B cell (primary cell): ENCODE data around the gene TSPAN5. TPM values are rescaled to one million over a fixed set of nuclear protein-coding genes. Genes with fewer than 3 reads are reported as not detected.

Experiments
- ATAC-seq: fragments of 200-7000 bp; cut with Tn5 transposase; one replicate; pipeline ENCODE4 v1.10.0; 2021; ENCODE audit warnings: low read depth, mild to moderate bottlenecking, moderate number of reproducible peaks, moderate library complexity
- CTCF ChIA-PET: fragments of 350-600 bp; sonication (Branson Sonifier 250); formaldehyde crosslinking; loops from one replicate; lab custom pipeline; 2021; ENCODE audit warnings: antibody characterized with exemption, inconsistent platforms; lab: Charles Lee
- POLR2A ChIA-PET: fragments of 350-600 bp; sonication (Branson Sonifier 250); formaldehyde crosslinking; loops from one replicate; lab custom pipeline; 2021; ENCODE audit warnings: antibody characterized with exemption; lab: Charles Lee
- DNase-seq: peaks from one replicate; pipeline ENCODE4 v3.0.0; 2013
- H2AFZ ChIP-seq: 2 replicates; pipeline ENCODE4 v1.6.1; 2012; ENCODE audit warnings: mild to moderate bottlenecking, low read depth, low read length; ENCODE audit not compliant: insufficient read depth, poor library complexity, severe bottlenecking
- H3K27ac ChIP-seq, 2 donors: 1 replicate in 1 of 2; 2 replicates in 1 of 2; pipeline ENCODE4 v1.5.1; 2012 to 2013; ENCODE audit warnings: low read length in 2 of 2, mild to moderate bottlenecking in 2 of 2, moderate library complexity in 1 of 2
- H3K27me3 ChIP-seq, 4 experiments: fragments of 200-600 bp in 1 of 4; sonication (generic) in 1 of 4; replicated peaks in 1 of 4; 1 replicate in 2 of 4; 2 replicates in 2 of 4; pipeline versions ENCODE4 v1.6.1 to v1.7.0; 2013 to 2016; ENCODE audit warnings: low read length in 3 of 4, mild to moderate bottlenecking in 2 of 4, mixed read lengths in 1 of 4, moderate library complexity in 1 of 4; ENCODE audit not compliant: insufficient read depth in 4 of 4, control insufficient read depth in 3 of 4; ENCODE audit errors: control extremely low read depth in 1 of 4
- H3K36me3 ChIP-seq, 2 experiments: replicated peaks in 1 of 2; 1 replicate in 1 of 2; 2 replicates in 1 of 2; pipeline versions ENCODE4 v1.6.1 to v1.7.1; 2013; ENCODE audit warnings: low read length in 1 of 2; ENCODE audit not compliant: insufficient read depth in 2 of 2, control insufficient read depth in 1 of 2; ENCODE audit errors: control extremely low read depth in 1 of 2, extremely low read depth in 1 of 2
- H3K4me1 ChIP-seq, 2 donors: fragments of 200-600 bp in 1 of 2; sonication (generic) in 1 of 2; 1 replicate in 1 of 2; 2 replicates in 1 of 2; pipeline versions ENCODE4 v1.5.1 to v1.6.1; 2013 to 2017; ENCODE audit warnings: low read length in 2 of 2; ENCODE audit not compliant: control insufficient read depth in 2 of 2, insufficient read depth in 2 of 2
- H3K4me2 ChIP-seq: replicated peaks from 2 replicates; pipeline ENCODE3; 2012; ENCODE audit warnings: mild to moderate bottlenecking, low read depth, low read length; ENCODE audit not compliant: poor library complexity, severe bottlenecking
- H3K4me3 ChIP-seq, 5 experiments: fragments of 200-600 bp in 1 of 5; sonication (generic) in 1 of 5; 1 replicate in 3 of 5; 2 replicates in 2 of 5; pipeline versions ENCODE4 v1.5.1 to v1.7.0; 2011 to 2016; ENCODE audit warnings: low read length in 4 of 5, mild to moderate bottlenecking in 4 of 5, low read depth in 2 of 5, control low read depth in 1 of 5, moderate library complexity in 1 of 5; ENCODE audit not compliant: insufficient read depth in 1 of 5; ENCODE audit errors: control extremely low read depth in 1 of 5, extremely low read depth in 1 of 5
- H3K79me2 ChIP-seq: fragments of 200-600 bp; sonication (generic); one replicate; pipeline ENCODE4 v1.6.0; 2016; ENCODE audit warnings: low read length; ENCODE audit not compliant: control insufficient read depth, insufficient read depth
- H3K9ac ChIP-seq: fragments of 200-600 bp; sonication (generic); 2 replicates; pipeline ENCODE4 v1.6.1; 2017; ENCODE audit warnings: mild to moderate bottlenecking, low read length, moderate library complexity
- H3K9me3 ChIP-seq, 3 donors: one replicate each; pipeline versions ENCODE4 v1.6.1 to v1.7.1; 2013; ENCODE audit warnings: low read length in 2 of 3; ENCODE audit not compliant: control insufficient read depth in 2 of 3, insufficient read depth in 1 of 3; ENCODE audit errors: control extremely low read depth in 1 of 3
- H4K20me1 ChIP-seq: 2 replicates; pipeline ENCODE4 v1.6.0; 2012; ENCODE audit warnings: mild to moderate bottlenecking, low read length; ENCODE audit not compliant: insufficient read depth, control insufficient read depth, poor library complexity, severe bottlenecking
- H3K27ac Mint-ChIP-seq: one replicate; pipeline ENCODE4 v1.8.0; 2021; ENCODE audit warnings: mixed read lengths
- H3K27me3 Mint-ChIP-seq: one replicate; pipeline ENCODE4 v1.8.0; 2021; ENCODE audit warnings: mixed read lengths
- H3K4me1 Mint-ChIP-seq: one replicate; pipeline ENCODE4 v1.8.0; 2021; ENCODE audit warnings: mixed read lengths
- H3K4me3 Mint-ChIP-seq: one replicate; pipeline ENCODE4 v1.8.0; 2021; ENCODE audit warnings: mixed read lengths
- H3K9me3 Mint-ChIP-seq: one replicate; pipeline ENCODE4 v1.8.0; 2022; ENCODE audit warnings: mixed read lengths; ENCODE audit not compliant: insufficient read depth
- EZH2 ChIP-seq: IDR thresholded peaks from 2 replicates; pipeline ENCODE4 v1.6.1; 2012; ENCODE audit warnings: borderline replicate concordance, low read depth, mild to moderate bottlenecking, moderate library complexity, low read length; ENCODE audit not compliant: insufficient read depth, poor library complexity, severe bottlenecking
- WGBS: methylation state at CpG from one replicate; pipeline ENCODE4 v1.1.5; 2013; ENCODE audit warnings: missing lambda C conversion rate; ENCODE audit not compliant: insufficient coverage; 5-methylcytosine and 5-hydroxymethylcytosine counted together
- intact Hi-C: fragments of 100-400 bp; cut with micrococcal nuclease; formaldehyde crosslinking; loops from one replicate; pipeline ENCODE4 v1.10.0; 2022
- polyA plus RNA-seq: library from polyadenylated mRNA; depleted of rRNA; stranded (reverse); fragments of >200 nt; gene quantifications from 2 replicates; pipeline ENCODE4 v1.2.3, GENCODE V29; 2012
- total RNA-seq, 2 donors: library from RNA; stranded (reverse); fragments of 120-200 nt in 1 of 2; gene quantifications; 1 replicate in 1 of 2; 2 replicates in 1 of 2; pipeline versions ENCODE4 v1.2.3 to v1.2.4, GENCODE V29; 2013 to 2022
- TF ChIP-seq, protein P1 (sequence below): fragments of 200-600 bp; IDR thresholded peaks from one replicate; pipeline ENCODE4 v1.8.0; 2022; ENCODE audit warnings: antibody characterized with exemption, mild to moderate bottlenecking

TSPAN5 gene
- total and polyA plus RNA-seq, 2 donors (not counting 1 experiment from before 2014, with no cell fraction given), result 2.6 to 5.3 TPM

DNA sequence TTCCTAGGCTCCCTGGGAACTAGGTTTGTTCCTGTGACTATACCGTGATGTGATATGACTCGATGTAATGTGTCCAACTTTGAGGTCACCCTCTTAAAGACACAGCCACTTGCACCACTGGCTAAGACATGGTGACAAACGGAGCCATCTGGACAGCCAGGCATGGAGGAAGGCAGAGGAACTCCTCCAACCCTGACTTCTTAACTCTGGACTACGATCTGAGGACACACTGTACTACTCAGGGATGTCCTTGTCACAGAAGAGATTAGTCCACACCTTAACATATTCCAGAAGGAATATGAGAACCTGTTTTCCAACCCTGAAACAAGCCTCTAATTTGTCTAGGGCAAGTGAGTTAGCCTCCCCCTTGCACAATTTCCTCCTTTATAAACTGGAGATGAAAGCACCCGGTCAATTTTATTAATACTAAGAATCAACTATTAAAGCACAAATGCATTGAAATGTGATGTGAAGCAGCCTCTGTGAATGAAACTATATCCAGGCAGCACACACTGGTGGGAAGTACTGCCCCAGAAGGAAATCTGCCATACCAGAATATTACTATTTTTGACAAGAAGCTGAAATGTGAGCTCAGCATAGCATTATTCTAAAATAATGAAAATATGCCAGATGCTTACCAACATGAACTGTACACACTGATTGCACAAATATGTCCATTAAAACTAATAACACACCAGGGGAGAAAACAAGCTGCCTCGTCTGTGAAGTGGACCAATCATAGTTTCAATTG is 47.3 kb downstream of the TSPAN5 start:
- H3K27me3 Mint-ChIP-seq, result no peaks in the 10 kb centered on the region
- Histone ChIP-seq H3K4me3 (no peak overlapping the region), H3K9me3 (no peaks in the 10 kb centered on the region), H3K4me1 (peaks cover 0 to 8% of the 10 kb centered on the region in 2 donors), H3K27me3 (no peaks in the 10 kb centered on the region), H2AFZ (no peak overlapping the region), H3K4me2 (no peak overlapping the region), H3K27ac (no peak overlapping the region), H4K20me1 (no peaks in the 10 kb centered on the region), H3K79me2 (peaks cover 12% of the 10 kb centered on the region), H3K9ac (no peak overlapping the region), H3K36me3 (no peaks in the 10 kb centered on the region)
- CTCF ChIA-PET, result no interaction called here
- no peak overlapping the region for H3K4me3 Mint-ChIP-seq
- POLR2A ChIA-PET, result no interaction called here
- DNase-seq, result no peak
- no peak for TF ChIP-seq EZH2
- TF ChIP-seq, protein P1, sequence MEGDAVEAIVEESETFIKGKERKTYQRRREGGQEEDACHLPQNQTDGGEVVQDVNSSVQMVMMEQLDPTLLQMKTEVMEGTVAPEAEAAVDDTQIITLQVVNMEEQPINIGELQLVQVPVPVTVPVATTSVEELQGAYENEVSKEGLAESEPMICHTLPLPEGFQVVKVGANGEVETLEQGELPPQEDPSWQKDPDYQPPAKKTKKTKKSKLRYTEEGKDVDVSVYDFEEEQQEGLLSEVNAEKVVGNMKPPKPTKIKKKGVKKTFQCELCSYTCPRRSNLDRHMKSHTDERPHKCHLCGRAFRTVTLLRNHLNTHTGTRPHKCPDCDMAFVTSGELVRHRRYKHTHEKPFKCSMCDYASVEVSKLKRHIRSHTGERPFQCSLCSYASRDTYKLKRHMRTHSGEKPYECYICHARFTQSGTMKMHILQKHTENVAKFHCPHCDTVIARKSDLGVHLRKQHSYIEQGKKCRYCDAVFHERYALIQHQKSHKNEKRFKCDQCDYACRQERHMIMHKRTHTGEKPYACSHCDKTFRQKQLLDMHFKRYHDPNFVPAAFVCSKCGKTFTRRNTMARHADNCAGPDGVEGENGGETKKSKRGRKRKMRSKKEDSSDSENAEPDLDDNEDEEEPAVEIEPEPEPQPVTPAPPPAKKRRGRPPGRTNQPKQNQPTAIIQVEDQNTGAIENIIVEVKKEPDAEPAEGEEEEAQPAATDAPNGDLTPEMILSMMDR, result no peak
- peaks cover 20% of the 10 kb centered on the region for H3K4me1 Mint-ChIP-seq
- intact Hi-C loops, result no loop called here
- 100% methylated on average over 4 of the region's 6 CpGs for WGBS
- H3K27ac Mint-ChIP-seq, result no peak overlapping the region
- H3K9me3 Mint-ChIP-seq, result no peaks in the 10 kb centered on the region
- ATAC-seq, result no peak

DNA sequence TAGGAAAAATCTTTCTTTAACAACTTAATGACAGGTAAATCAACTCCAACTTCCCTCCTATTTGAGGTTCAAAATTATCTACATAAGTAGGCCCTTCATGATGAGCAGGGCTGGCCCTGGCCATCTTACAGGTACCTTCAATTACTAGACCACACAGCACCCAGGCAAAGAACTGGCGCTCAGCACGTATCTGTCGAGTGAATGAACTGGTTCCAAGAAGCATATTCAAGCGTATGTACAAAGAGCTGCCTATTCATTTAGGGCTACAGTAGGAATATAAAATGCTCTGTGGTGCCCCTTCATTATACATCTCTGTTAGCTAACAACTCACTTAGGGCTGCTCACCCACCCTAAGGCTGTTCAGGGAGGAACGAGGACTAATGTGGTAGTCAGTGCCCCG is 48.0 kb downstream of the TSPAN5 start:
- ATAC-seq (no peak), DNase-seq (no peak)
- Histone ChIP-seq H3K9ac (no peak overlapping the region), H3K4me3 (no peak overlapping the region), H2AFZ (no peak overlapping the region), H3K36me3 (no peaks in the 10 kb centered on the region), H3K9me3 (no peaks in the 10 kb centered on the region), H3K27ac (no peak overlapping the region), H3K27me3 (no peaks in the 10 kb centered on the region), H3K79me2 (peaks cover 12% of the 10 kb centered on the region), H3K4me1 (peaks cover 0 to 8% of the 10 kb centered on the region in 2 donors), H3K4me2 (no peak overlapping the region), H4K20me1 (no peaks in the 10 kb centered on the region)
- ChIA-PET CTCF (no interaction called here), POLR2A (no interaction called here)
- no peaks in the 10 kb centered on the region for H3K27me3 Mint-ChIP-seq
- peaks cover 20% of the 10 kb centered on the region for H3K4me1 Mint-ChIP-seq
- H3K27ac Mint-ChIP-seq, result no peak overlapping the region
- H3K9me3 Mint-ChIP-seq, result no peaks in the 10 kb centered on the region
- intact Hi-C loops, result no loop called here
- TF ChIP-seq, protein P1, result no peak
- TF ChIP-seq EZH2, result no peak
- 92% methylated on average over 2 of the region's 6 CpGs for WGBS
- no peak overlapping the region for H3K4me3 Mint-ChIP-seq
